ENCODE results near the gene METTL21A. TPM values are rescaled to one million over a fixed set of nuclear protein-coding genes. Genes with fewer than 3 reads are reported as not detected.

The METTL21A gene
- total RNA-seq, 8 experiments from 2014 or later = 9.2 to 25.2 (median 15.7) TPM

- no peak for ATAC-seq (replicated peaks in 6 of 8)
- H3K4me3 ChIP-seq = no peak overlapping the region
- whole genome bisulfite sequencing, 10 experiments = 17 to 93% (median 64%) methylated on average over 1 to 4 of the region's 4 CpGs; no CpG with 5 or more reads in 7 of the 10 experiments
- H3K4me1 ChIP-seq (replicated peaks in 1 of 2) = no peaks in the 10 kb centered on the region
- no peak overlapping the region for H3K27ac ChIP-seq
- in situ Hi-C loops (cut with MboI; ENCODE audit: low pct_unique_long_range_greater_than_20kb in 2 of 9, low sequenced_read_pairs in 9 of 9, unreplicated experiment in 9 of 9) = no loop called here
Measured at GRCh38 chr2:207616185-207616584, 9.0 kb downstream of the METTL21A start.

DNA sequence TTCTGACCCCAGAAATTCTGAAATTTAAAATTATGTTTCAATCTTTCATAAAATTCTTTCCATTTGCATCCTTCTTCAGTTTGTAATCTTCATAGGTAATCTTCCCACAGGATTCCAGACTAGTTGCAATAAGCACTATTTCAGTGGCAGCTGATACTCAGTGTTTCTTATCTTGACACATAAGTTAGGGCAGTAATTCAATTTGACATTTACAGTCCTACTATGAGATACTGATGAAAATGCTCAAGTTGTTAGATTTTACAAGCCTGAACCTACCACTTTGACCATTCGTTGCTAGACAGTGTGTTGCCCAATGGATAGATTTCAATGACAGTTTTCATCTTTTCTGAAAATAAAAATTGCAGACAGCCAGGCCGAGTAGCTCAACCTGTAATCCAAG, 10.4 kb downstream of the METTL21A start:
- H3K4me1 ChIP-seq (replicated peaks in 1 of 2) = no peaks in the 10 kb centered on the region
- H3K4me3 ChIP-seq = no peak overlapping the region
- H3K27ac ChIP-seq = no peak overlapping the region
- no peak for ATAC-seq (replicated peaks in 6 of 8)
- in situ Hi-C loops (cut with MboI; ENCODE audit: low pct_unique_long_range_greater_than_20kb in 2 of 9, low sequenced_read_pairs in 9 of 9, unreplicated experiment in 9 of 9) = no loop called here
- 80 to 100% (median 100%) methylated on average over 1 to 2 of the region's 2 CpGs; no CpG with 5 or more reads in 3 of the 10 experiments for WGBS, 10 experiments

- in situ Hi-C loops (cut with MboI; ENCODE audit: low pct_unique_long_range_greater_than_20kb in 2 of 9, low sequenced_read_pairs in 9 of 9, unreplicated experiment in 9 of 9) = no loop called here
- WGBS, 10 experiments = 44 to 100% (median 87%) methylated on average over 1 to 4 of the region's 4 CpGs
Measured at GRCh38 chr2:207612714-207613113, 12.5 kb downstream of the METTL21A start.

GRCh38 chr2:207606829-207607228, 18.4 kb downstream of the METTL21A start:
- no peaks in the 10 kb centered on the region for H3K4me1 ChIP-seq (replicated peaks in 1 of 2)
- 0 to 100% (median 87%) methylated on average over 1 to 5 of the region's 5 CpGs; no CpG with 5 or more reads in 1 of the 10 experiments for WGBS, 10 experiments
- peak in 3 of 8 experiments; percentile 81 to 88 (median 88) for ATAC-seq (replicated peaks in 6 of 8)

More at GRCh38 chr2:207612714-207613113, 12.5 kb downstream of the METTL21A start:
- no peak overlapping the region for H3K4me3 ChIP-seq
- H3K4me1 ChIP-seq (replicated peaks in 1 of 2) = no peaks in the 10 kb centered on the region
- ATAC-seq (replicated peaks in 6 of 8) = peak in 1 of 8 experiments; percentile 79
- no peak overlapping the region for H3K27ac ChIP-seq

DNA sequence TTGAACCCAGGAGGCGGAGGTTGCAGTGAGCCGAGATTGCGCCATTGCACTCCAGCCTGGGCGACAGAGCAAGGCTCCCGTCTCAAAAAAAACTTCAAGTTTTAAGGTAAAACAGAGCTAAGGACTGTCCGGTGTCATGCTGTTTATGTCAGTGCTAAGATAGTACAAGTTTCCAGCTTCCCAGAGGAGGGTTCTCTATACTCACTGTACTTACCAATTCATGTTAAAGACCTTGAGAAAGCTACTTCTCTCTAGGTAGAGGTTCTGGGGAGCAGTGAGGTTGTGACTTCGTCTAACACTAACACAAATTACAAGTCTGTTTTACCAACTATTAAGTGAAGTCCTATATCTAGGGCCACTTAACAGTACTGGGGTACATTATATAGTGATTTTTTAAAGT, 18.8 kb downstream of the METTL21A start:
- 50 to 100% (median 100%) methylated on average over 1 to 2 of the region's 7 CpGs; no CpG with 5 or more reads in 2 of the 10 experiments for WGBS, 10 experiments
- peak in 1 of 8 experiments; percentile 58 for ATAC-seq (replicated peaks in 6 of 8)
- Histone ChIP-seq H3K4me3 (no peak overlapping the region), H3K27ac (no peak overlapping the region), H3K4me1 (replicated peaks in 1 of 2) (no peaks in the 10 kb centered on the region)
- in situ Hi-C loops (cut with MboI; ENCODE audit: low pct_unique_long_range_greater_than_20kb in 2 of 9, low sequenced_read_pairs in 9 of 9, unreplicated experiment in 9 of 9) = no loop called here

More at GRCh38 chr2:207606829-207607228, 18.4 kb downstream of the METTL21A start:
- in situ Hi-C loops (cut with MboI; ENCODE audit: low pct_unique_long_range_greater_than_20kb in 2 of 9, low sequenced_read_pairs in 9 of 9, unreplicated experiment in 9 of 9) = no loop called here
- no peak overlapping the region for H3K4me3 ChIP-seq
- no peak overlapping the region for H3K27ac ChIP-seq

DNA sequence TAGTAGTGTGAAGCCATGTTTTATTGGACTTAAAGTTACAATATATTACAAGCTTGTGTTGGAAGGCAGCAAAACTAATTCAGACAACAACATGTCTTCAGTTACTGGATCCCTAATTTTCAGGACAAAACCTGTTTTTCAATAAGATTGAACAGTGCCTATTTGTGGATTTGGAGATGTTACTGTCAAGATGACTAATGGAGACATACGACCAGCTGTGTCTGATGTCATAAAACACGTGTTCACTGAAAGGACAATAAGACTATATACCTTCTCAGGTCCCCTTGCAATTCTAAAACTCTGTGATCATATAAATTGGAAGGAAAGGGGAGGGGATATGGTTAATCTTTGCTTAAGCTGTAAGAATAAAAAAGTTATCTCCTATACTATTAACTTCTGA, 21.7 kb downstream of the METTL21A start:
- Histone ChIP-seq H3K27ac (no peak overlapping the region), H3K4me3 (no peak overlapping the region), H3K4me1 (replicated peaks in 1 of 2) (no peaks in the 10 kb centered on the region)
- WGBS, 10 experiments = 28 to 83% (median 62%) methylated on average over 1 to 2 of the region's 2 CpGs; no CpG with 5 or more reads in 1 of the 10 experiments
- ATAC-seq (replicated peaks in 6 of 8) = no peak
- in situ Hi-C loops (cut with MboI; ENCODE audit: low pct_unique_long_range_greater_than_20kb in 2 of 9, low sequenced_read_pairs in 9 of 9, unreplicated experiment in 9 of 9) = no loop called here

- ATAC-seq (replicated peaks in 6 of 8) = no peak
- WGBS, 10 experiments = 38 to 100% (median 94%) methylated on average over 1 of the region's 1 CpG; no CpG with 5 or more reads in 2 of the 10 experiments
- H3K4me3 ChIP-seq = no peak overlapping the region
- H3K27ac ChIP-seq = no peak overlapping the region
- no peaks in the 10 kb centered on the region for H3K4me1 ChIP-seq (replicated peaks in 1 of 2)
- in situ Hi-C loops (cut with MboI; ENCODE audit: low pct_unique_long_range_greater_than_20kb in 2 of 9, low sequenced_read_pairs in 9 of 9, unreplicated experiment in 9 of 9) = no loop called here
Measured at GRCh38 chr2:207601774-207602173, 23.4 kb downstream of the METTL21A start.

- ATAC-seq (replicated peaks in 6 of 8) = no peak
- in situ Hi-C loops (cut with MboI; ENCODE audit: low pct_unique_long_range_greater_than_20kb in 2 of 9, low sequenced_read_pairs in 9 of 9, unreplicated experiment in 9 of 9) = no loop called here
- H3K4me1 ChIP-seq (replicated peaks in 1 of 2) = no peaks in the 10 kb centered on the region
- no peak overlapping the region for H3K27ac ChIP-seq
- H3K4me3 ChIP-seq = no peak overlapping the region
Measured at GRCh38 chr2:207600231-207600630, 25.0 kb downstream of the METTL21A start.

GRCh38 chr2:207599636-207600035, 25.6 kb downstream of the METTL21A start:
- ATAC-seq (replicated peaks in 6 of 8) = no peak
- in situ Hi-C loops (cut with MboI; ENCODE audit: low pct_unique_long_range_greater_than_20kb in 2 of 9, low sequenced_read_pairs in 9 of 9, unreplicated experiment in 9 of 9) = no loop called here
- H3K4me3 ChIP-seq = no peak overlapping the region
- no peak overlapping the region for H3K27ac ChIP-seq
- no peaks in the 10 kb centered on the region for H3K4me1 ChIP-seq (replicated peaks in 1 of 2)

GRCh38 chr2:207594731-207595130, 30.5 kb downstream of the METTL21A start:
- in situ Hi-C loops (cut with MboI; ENCODE audit: low pct_unique_long_range_greater_than_20kb in 2 of 9, low sequenced_read_pairs in 9 of 9, unreplicated experiment in 9 of 9) = no loop called here
- WGBS, 10 experiments = 100% methylated on average over 2 of the region's 4 CpGs; no CpG with 5 or more reads in 9 of the 10 experiments
- Histone ChIP-seq H3K4me1 (replicated peaks in 1 of 2) (no peaks in the 10 kb centered on the region), H3K4me3 (no peak overlapping the region), H3K27ac (no peak overlapping the region)
- ATAC-seq (replicated peaks in 6 of 8) = no peak

DNA sequence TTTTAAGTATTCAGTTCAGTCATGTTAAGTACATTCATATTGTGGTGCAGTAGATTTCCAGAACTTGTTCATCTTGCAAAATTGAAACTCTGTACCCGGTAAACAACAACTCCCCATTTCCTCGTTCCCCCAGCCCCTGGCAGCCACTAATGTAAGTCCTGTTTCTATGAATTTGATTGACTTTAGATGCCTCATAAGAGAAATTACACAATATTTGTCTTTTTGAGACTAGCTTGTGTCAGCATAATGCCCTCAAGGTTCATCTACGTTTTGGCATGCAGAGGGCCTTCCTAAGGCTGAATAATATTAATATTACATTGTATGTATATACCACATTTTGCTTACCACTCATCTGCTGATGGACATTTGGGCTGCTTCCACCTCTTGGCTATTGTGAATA, 30.9 kb downstream of the METTL21A start:
- Histone ChIP-seq H3K4me3 (no peak overlapping the region), H3K4me1 (replicated peaks in 1 of 2) (no peaks in the 10 kb centered on the region), H3K27ac (no peak overlapping the region)
- WGBS, 10 experiments = 26 to 100% (median 85%) methylated on average over 1 to 3 of the region's 3 CpGs
- ATAC-seq (replicated peaks in 6 of 8) = peak in 1 of 8 experiments; percentile 72
- in situ Hi-C loops (cut with MboI; ENCODE audit: low pct_unique_long_range_greater_than_20kb in 2 of 9, low sequenced_read_pairs in 9 of 9, unreplicated experiment in 9 of 9) = no loop called here

DNA sequence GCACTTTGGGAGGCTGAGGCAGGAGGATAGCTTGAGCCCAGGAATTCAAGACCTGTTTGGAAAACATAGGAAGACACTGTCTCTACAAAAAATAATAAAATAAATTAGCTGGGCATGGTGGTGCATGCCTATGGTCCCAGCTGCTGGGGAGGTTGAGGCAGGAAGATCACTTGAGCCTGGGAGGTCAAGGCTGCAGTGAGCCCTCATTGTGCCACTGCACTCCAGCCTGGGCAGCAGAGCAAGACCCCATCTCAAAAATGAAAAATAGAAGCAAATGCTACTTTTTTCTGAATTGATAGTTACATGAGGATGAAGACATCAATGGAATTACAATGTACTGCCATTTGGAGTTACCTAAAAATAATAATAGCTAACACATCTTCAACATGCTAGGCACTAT, 31.9 kb downstream of the METTL21A start:
- Histone ChIP-seq H3K4me1 (replicated peaks in 1 of 2) (no peaks in the 10 kb centered on the region), H3K27ac (no peak overlapping the region), H3K4me3 (no peak overlapping the region)
- no peak for ATAC-seq (replicated peaks in 6 of 8)
- in situ Hi-C loops (cut with MboI; ENCODE audit: low pct_unique_long_range_greater_than_20kb in 2 of 9, low sequenced_read_pairs in 9 of 9, unreplicated experiment in 9 of 9) = no loop called here

DNA sequence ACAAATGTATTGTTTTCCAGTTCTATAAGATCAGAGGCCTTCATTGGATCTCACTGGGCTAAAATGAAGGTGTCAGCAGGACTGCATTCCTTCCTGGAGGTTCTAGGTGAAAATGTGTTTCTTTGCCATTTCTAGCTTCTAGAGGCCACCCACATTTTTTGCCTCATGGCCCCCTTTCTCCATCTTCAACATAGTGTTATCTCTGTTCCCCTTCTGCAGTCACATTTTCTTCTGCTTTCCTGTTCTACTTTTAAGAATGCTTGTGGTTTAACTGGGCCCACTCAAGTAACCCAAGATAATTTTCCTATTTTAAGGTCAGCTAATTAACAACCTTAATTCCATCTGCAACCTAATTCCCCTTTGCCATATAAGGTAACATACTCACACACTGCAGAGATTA, 36.1 kb downstream of the METTL21A start:
- Histone ChIP-seq H3K4me1 (replicated peaks in 1 of 2) (no peaks in the 10 kb centered on the region), H3K27ac (no peak overlapping the region), H3K4me3 (no peak overlapping the region)
- ATAC-seq (replicated peaks in 6 of 8) = no peak
- in situ Hi-C loops (cut with MboI; ENCODE audit: low pct_unique_long_range_greater_than_20kb in 2 of 9, low sequenced_read_pairs in 9 of 9, unreplicated experiment in 9 of 9) = no loop called here

DNA sequence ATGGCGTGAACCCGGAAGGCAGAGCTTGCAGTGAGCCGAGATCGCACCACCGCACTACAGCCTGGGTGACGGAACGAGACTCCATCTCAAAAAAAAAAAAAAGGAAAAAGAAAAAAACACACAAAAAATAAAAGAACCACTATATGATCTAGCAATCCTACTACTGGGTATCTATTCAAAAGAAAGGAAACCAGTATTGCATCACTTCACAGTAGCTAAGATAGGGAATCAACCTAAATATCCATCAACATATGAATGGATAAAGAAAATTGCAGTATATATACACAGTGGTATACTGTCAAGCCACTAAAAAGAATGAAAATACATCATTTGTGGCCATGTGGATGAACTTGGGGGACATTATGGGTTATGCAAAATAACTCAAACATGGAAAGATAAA, 37.9 kb downstream of the METTL21A start:
- no peak for ATAC-seq (replicated peaks in 6 of 8)
- Histone ChIP-seq H3K4me3 (no peak overlapping the region), H3K27ac (no peak overlapping the region), H3K4me1 (replicated peaks in 1 of 2) (no peaks in the 10 kb centered on the region)
- WGBS, 10 experiments = 94 to 100% (median 99%) methylated on average over 3 to 7 of the region's 7 CpGs; no CpG with 5 or more reads in 4 of the 10 experiments
- in situ Hi-C loops (cut with MboI; ENCODE audit: low pct_unique_long_range_greater_than_20kb in 2 of 9, low sequenced_read_pairs in 9 of 9, unreplicated experiment in 9 of 9) = no loop called here
